HEK293T (cell line): Measurements from ENCODE around the gene DNAJC7.

Source experiments
- ARNT ChIP-seq: fragments of 450-650 bp; IDR thresholded peaks from 2 replicates; pipeline ENCODE4 v1.6.1; 2017; ENCODE audit warnings: mild to moderate bottlenecking
- BHLHE40 ChIP-seq: fragments of 450-650 bp; IDR thresholded peaks from 2 replicates; pipeline ENCODE4 v1.6.1; 2016; ENCODE audit warnings: mild to moderate bottlenecking, moderate library complexity, borderline replicate concordance
- ELF4 ChIP-seq: fragments of 450-650 bp; IDR thresholded peaks from 2 replicates; pipeline ENCODE4 v1.6.1; 2017; ENCODE audit warnings: antibody characterized with exemption
- FOXA1 ChIP-seq: fragments of 450-650 bp; IDR thresholded peaks from 2 replicates; pipeline ENCODE4 v1.6.1; 2016; ENCODE audit warnings: mild to moderate bottlenecking
- FOXM1 ChIP-seq: fragments of 450-650 bp; IDR thresholded peaks from 2 replicates; pipeline ENCODE4 v1.6.1; 2017; ENCODE audit warnings: mild to moderate bottlenecking, borderline replicate concordance
- HDGF ChIP-seq: fragments of 450-650 bp; IDR thresholded peaks from 2 replicates; pipeline ENCODE4 v1.6.1; 2017; ENCODE audit warnings: antibody characterized with exemption, borderline replicate concordance
- L3MBTL2 ChIP-seq: fragments of 450-650 bp; conservative IDR thresholded peaks from 2 replicates; pipeline ENCODE4 v1.6.1; 2016; ENCODE audit warnings: mild to moderate bottlenecking
- LEF1 ChIP-seq: fragments of 450-650 bp; IDR thresholded peaks from 2 replicates; pipeline ENCODE4 v1.6.1; 2017; ENCODE audit warnings: mild to moderate bottlenecking, borderline replicate concordance
- NFRKB ChIP-seq: fragments of 450-650 bp; IDR thresholded peaks from 2 replicates; pipeline ENCODE4 v1.6.1; 2016; ENCODE audit warnings: mild to moderate bottlenecking, moderate library complexity
- PKNOX1 ChIP-seq: fragments of 450-650 bp; IDR thresholded peaks from 2 replicates; pipeline ENCODE4 v1.6.1; 2016
- SP1 ChIP-seq: fragments of 450-650 bp; IDR thresholded peaks from 2 replicates; pipeline ENCODE4 v1.6.1; 2017
- SUZ12 ChIP-seq: fragments of 450-650 bp; IDR thresholded peaks from 2 replicates; pipeline ENCODE4 v1.6.1; 2016; ENCODE audit warnings: mild to moderate bottlenecking
- TARDBP ChIP-seq: fragments of 450-650 bp; IDR thresholded peaks from 2 replicates; pipeline ENCODE4 v1.6.1; 2016
- ZNF384 ChIP-seq: fragments of 450-650 bp; IDR thresholded peaks from 2 replicates; pipeline ENCODE4 v1.6.1; 2016

GRCh38 chr17:41977991-41978390 is 39.2 kb downstream of the DNAJC7 start:
- TF ChIP-seq SUZ12 (no peak), NFRKB (no peak), LEF1 (no peak), FOXM1 (no peak), BHLHE40 (no peak), TARDBP (no peak), SP1 (no peak), ARNT (no peak), HDGF (no peak), PKNOX1 (no peak), ELF4 (no peak), FOXA1 (no peak), ZNF384 (no peak), L3MBTL2 (no peak)
